Fibroblast of peridontal ligament (primary cell): ENCODE data around the gene GNS.
"Not testable (repeated sequence)": the region's sequence is repeated elsewhere in the genome, so short reads cannot be mapped to it uniquely, and the experiment has no call there.

ENCODE experiments used
- DNase-seq: peaks from one replicate; pipeline ENCODE4 v3.0.0-alpha.2; 2010; ENCODE audit errors: extremely low read depth

The GNS gene

GRCh38 chr12:64696080-64696741 is 63.0 kb downstream of the GNS start:
- peak; percentile 66 for DNase-seq

GRCh38 chr12:64695550-64695949 is 63.7 kb downstream of the GNS start:
- DNase-seq, result no peak

GRCh38 chr12:64694130-64695040 is 64.8 kb downstream of the GNS start:
- no peak for DNase-seq

DNA sequence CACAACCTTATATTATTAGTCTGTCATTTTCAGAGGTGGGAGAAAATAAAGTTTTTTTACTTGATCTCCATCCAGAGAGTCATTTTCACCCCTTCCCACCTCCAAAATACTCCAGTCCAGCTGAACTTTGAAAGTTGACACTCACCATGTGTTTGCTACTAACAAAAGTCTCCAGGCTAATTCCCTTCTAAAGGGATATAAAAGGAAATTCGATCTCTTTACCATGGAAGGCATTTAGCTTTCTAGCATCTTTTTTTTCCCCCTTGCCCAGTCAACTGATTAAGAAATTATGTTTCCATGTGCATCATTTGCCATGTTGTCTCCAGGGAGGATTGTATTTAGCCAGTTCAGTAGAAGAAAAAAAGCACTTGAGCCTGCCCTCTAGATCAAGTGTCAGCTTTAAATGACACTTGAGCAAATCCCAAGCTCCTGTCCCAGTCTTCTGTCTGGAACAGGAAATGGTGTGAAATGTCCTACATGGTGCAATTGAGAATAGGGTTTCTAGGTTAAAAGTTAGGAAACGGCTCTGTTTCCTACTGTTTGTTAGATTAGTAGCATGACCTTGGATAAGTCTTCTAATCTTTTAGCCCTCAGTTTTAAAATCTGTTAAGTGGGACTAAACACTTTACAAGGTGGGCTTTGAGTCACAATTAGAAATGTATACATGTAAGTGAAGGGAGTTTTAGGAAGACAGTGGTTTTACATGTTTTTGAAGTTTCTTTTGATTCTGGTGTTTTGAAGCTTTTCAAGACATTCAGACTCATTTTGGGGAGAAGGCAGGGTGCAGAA is 67.2 kb downstream of the GNS start:
- DNase-seq, result peak; percentile 79

DNA sequence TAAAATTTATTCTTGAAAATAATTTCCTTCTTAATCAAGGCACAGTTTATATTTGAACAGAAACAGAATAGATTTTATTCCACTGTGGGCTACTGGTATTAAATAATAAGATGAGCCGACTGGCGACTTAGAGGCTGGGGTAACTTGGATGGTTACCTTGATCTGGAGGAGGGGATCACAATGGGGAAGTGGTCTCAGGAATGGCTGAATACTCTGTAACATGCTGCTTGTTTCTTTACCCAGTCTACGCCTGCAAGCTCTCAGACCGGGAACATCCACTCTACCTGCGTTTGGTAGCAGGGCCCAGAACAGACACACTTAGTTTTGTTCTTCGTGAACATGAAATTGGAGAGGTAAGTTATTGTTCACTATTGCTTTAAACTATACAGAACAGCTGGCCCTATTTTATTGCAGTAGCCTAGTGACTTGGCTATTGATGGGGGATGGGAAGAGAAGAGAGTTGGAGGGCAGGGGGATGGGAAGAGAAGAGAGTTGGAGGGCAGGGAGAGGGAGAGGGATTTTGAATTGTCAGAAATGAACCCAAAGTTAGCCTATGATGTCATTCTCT is 67.9 kb downstream of the GNS start:
- no peak for DNase-seq

DNA sequence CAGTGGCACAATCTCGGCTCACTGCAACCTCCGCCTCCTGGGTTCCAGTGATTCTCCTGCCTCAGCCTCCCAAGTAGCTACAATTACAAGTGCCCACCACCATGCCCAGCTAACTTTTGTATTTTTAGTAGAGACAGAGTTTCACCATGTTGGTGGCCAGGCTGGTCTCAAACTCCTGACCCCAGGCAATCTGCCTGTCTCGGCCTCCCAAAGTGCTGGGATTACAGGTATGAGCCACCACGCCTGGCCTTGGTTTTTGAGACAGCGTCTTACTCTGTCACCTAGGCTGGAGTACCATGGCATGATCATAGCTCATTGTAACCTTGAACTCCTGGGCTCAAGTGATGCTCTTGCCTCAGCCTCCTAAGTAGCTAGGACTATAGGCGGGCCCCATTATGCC is 69.0 kb downstream of the GNS start:
- not testable (repeated sequence) for DNase-seq

DNA sequence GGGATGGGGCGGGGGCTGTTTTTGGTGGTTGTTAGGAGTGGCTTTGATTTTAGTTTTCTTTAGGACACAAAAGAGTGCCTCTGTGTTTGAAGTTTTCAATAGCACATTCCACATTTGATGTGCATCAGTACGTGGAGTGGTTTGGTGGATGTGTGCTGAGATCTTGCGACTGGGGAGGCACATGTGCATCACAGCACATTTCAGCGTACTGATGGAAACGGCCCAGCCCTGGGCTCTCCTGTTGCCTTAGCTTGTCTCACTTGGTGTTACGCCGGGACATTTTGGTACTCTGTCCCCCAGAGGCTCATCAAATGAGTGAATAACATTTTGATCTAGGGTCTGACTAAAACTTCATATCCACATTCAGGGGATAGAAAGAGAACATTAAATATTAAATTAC is 70.5 kb downstream of the GNS start:
- no peak for DNase-seq

DNA sequence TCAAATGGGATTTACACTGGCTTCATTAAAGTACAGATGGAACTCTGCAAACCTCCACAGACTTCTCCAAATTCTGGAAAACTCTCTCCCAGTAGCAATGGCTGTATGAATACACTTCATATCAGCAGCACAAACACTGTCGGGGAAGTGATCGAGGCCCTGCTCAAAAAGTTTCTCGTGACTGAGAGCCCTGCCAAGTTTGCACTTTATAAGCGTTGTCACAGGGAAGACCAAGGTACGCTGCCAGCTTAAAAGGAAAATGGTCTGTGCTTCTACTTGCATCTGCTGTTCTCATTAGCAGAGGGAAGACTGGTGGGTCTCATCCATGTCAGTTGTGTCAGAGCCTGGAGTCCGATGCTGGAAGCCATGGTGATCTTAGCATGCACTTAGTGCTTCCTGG is 71.0 kb downstream of the GNS start:
- DNase-seq, result no peak

DNA sequence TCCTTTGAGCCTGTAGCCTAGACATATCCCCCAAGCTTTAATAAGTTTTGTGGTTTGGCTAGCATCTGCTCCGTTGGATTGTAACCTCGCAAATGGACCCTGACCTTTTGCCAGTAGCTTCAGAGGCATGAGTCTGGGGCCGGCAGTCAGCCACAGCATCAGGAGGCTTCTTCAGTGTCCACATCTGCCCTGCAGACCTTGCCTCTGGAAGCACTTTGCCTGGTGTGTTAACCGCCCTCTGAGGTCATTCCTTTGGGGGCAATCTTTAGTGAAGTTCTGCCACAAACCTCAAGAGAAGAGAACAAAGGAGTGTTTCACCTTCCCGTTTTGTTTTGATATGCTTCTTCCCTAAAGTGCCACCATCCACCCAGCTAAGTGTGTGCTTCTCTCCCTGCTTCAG is 71.4 kb downstream of the GNS start:
- DNase-seq, result peak; percentile 37

- no peak for DNase-seq
These were observed 73.6 kb downstream of the GNS start for GRCh38 chr12:64685605-64686004.

GRCh38 chr12:64685050-64685449 is 74.2 kb downstream of the GNS start:
- DNase-seq, result no peak

DNA sequence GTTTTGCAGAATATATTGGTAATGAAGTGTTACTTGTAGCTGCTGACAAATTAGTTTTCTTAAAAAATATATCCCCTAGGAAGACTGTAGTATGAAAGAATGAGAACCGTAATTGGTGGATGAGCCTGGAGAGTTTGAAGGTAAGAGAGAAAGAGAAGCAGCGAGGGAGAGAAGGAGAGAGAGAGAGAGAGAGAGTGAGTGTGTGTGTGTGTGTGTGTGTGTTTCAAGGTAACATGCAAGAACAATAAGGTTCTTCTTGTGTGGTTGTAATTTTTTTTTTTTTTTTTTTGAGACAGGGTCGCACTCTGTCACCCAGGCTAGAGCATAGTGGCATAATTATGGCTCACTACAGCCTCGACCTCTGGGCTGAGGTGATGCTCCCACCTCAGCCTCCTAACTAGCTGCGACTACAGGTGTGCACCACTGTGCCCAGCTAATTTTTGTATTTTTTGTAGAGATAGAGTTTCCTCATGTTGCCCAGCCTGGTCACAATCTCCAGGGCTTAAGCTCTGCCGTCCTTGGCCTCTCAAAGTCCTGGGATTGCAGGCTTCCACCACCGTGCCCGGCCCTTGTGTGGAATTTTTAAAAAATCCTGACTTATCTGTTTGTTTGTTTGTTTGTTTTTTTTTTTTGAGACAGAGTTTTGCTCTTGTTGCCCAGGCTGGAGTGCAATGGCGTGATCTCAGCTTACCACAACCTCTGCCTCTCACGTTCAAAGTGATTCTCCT is 75.2 kb downstream of the GNS start:
- DNase-seq, result no peak

DNA sequence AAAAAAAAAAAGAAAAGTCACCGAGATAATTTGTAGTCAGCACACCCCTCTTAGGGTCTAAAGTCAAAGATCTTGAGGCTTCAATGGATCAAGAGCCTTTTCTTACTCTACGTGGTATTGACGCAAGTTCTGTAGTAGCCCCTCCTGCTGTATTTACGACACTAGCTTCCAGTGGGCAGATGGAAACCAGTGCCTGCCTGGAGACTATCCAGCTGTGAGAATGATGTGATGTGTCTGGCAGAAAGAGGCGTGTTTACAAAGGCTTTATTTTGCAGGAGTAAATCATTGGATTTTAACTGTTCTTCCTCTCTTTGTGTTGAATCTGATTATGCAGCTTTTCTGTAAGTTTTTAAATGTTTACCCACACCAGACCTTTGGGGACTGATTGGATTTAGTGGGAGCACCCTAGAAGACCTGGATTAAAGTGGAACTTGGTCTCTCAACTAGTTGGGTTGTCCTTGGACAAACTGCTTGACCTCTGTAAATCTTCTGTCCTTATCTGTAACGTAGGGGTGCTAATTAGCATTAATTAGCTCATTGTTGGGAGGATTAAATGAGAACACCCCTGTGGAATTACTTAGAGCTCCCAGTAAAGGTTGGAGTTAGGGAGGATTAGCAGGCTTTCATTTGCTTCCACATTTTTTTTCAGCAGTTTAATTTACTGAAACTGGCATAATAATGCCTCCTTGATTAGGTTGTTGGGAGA is 76.5 kb downstream of the GNS start:
- DNase-seq, result peak; percentile 76

DNA sequence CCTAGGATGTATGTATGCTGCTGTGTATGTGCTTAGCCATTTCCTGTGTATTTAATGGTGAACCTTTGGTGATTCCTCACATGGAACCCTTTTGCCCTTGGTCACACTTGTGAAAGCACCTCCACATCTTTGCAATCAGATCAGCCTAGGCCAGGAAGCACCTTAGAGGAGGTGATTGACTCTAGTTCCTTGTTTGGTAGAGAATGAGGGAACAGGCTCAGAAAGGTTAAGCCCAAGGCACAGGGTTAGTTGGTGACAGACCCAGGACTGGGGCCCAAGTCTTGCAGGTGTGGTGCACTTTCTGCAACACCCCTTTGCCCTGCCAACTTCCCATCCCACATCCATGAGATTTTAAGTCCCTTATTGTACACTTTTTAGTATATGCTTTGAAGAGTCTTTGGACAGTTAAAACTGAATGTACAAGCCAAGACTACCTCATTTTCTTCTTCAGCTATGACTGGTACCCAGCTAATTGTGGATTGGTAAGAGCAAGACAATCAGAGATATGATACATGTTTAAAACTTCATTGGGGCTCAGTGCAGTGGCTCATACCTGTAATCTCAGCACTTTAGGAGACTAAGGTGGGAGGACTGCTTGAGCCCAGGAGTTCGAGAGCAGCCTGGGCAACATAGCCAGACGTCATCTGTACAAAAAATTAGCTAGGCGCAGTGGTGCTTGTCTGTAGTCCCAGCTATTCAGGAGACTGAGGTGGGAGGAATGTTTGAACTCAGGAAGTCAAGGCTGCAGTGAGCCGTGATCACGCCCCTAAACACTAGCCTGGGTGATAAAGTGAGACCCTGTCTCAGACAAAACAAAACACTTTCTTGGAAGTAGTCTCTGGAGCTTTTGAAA is 77.8 kb downstream of the GNS start:
- DNase-seq, result no peak

- DNase-seq, result no peak
These were observed 79.0 kb downstream of the GNS start for GRCh38 chr12:64680235-64680634.

DNA sequence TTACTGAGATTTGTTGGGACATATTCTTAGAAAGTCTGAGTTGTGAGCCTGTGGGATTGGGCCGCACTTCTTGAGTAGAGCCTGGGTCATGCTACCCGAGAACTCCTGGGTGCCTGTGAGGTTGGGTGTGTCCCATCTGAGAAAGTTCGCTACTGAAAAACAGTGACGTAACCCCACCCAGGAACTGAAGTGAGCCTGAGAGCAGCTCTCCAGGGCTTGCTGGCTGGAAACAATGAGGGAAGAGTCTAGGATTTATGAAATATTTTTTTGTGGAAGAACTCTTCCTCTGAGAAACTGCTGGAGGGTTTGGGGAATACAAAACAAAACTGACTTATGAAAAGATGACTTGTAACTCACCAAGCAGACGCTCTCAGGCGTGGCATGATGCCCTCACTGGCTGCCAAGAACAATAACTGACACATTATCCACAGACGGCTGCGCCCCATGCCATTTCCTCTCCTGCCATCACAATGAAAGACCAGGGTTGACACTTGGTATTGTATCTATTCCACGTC is 79.7 kb downstream of the GNS start:
- DNase-seq, result peak; percentile 82

DNA sequence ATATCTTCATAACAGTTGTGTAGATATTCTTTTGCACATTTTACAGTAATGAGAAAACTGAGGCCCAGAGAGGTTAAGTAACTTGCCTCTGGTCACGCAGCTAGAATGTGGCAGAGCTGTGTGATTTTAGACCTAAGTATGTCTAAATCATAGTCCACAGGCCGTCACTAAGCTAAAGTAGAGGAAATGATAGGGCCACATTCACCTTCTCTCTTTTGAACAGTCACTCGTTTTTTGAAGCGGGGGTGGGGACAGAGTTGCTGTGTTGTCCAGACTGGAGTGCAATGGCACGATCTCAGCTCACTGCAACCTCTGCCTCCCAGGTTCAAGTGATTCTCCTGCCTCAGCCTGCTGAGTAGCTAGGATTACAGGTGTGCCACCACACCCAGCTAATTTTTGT is 80.4 kb downstream of the GNS start:
- DNase-seq, result no peak

DNA sequence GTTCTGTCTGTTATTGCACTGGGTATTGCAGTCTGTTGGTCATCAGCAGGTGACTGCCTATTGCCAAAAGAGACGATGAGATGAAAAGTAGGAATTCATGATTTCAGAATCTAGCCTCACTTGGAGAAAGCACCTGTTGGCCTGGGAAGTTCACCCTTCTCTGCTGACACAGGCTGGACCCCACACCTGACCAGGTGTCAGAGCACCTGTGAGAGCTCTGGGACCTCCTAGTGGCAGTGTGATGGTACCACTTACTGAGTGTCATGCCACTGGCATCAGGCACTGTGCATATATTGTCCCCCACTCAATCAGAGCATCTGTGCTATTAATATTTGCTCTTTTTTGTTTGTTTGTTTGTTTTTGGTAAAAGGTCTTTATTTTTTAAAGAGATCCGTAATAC is 81.0 kb downstream of the GNS start:
- DNase-seq, result no peak

GRCh38 chr12:64675795-64676194 is 83.4 kb downstream of the GNS start:
- DNase-seq, result peak; percentile 37
